ENCODE measurements around the gene CTU1. TPM values are rescaled to one million over a fixed set of nuclear protein-coding genes. Genes with fewer than 3 reads are reported as not detected.

CTU1 gene
- total RNA-seq, 2 experiments from 2014 or later = 1.4 to 1.6 TPM

- Histone ChIP-seq H3K27ac (ENCODE audit: low read depth in 1 of 2, low read length in 2 of 2) (no peak overlapping the region), H3K4me1 (ENCODE audit: insufficient read depth, low read length) (peaks cover 16% of the 10 kb centered on the region), H3K36me3 (ENCODE audit: insufficient read depth, low read length) (peaks cover 26% of the 10 kb centered on the region), H3K9me3 (ENCODE audit: control insufficient read depth in 1 of 2, insufficient read depth in 1 of 2, low read length in 2 of 2) (no peaks in the 10 kb centered on the region), H3K4me3 (ENCODE audit: low read length) (no peak overlapping the region), H3K27me3 (ENCODE audit: control insufficient read depth in 1 of 2, insufficient read depth in 2 of 2, low read length in 2 of 2) (no peaks in the 10 kb centered on the region)
- intact Hi-C loops (cut with DNase I, micrococcal nuclease) = loop anchor here in 1 of 2 experiments (5.0 kb wide), 3 partner anchors 41 to 169 kb away; no protein-coding TSS in a partner anchor
- Mint-ChIP-seq H3K4me3 (peak overlapping the region; percentile 21), H3K36me3 (ENCODE audit: low read depth) (peaks cover 33% of the 10 kb centered on the region), H3K4me1 (ENCODE audit: low read depth) (peaks cover 23% of the 10 kb centered on the region), H3K27me3 (no peaks in the 10 kb centered on the region), H3K9me3 (no peaks in the 10 kb centered on the region), H3K27ac (no peak overlapping the region)
- peak; percentile 36 for TF ChIP-seq CTCF (IDR thresholded peaks at IDR 0.05)
- DNase-seq = no peak
- ChIA-PET POLR2A (no interaction called here), CTCF (interaction anchor here (0.7 to 1.9 kb wide), 2 partner anchors 13 to 35 kb away, joined by 3 to 8 read pairs; partner anchors contain the start of gene CTU1)
- ATAC-seq (ENCODE audit: poor library complexity) = no peak
Observed at GRCh38 chr19:51096473-51097165, 11.6 kb downstream of the CTU1 start.

GRCh38 chr19:51094696-51095279, 13.4 kb downstream of the CTU1 start:
- Mint-ChIP-seq H3K4me3 (no peak overlapping the region), H3K27ac (no peak overlapping the region), H3K36me3 (ENCODE audit: low read depth) (peaks cover 23% of the 10 kb centered on the region), H3K4me1 (ENCODE audit: low read depth) (peaks cover 14% of the 10 kb centered on the region), H3K9me3 (no peaks in the 10 kb centered on the region), H3K27me3 (no peaks in the 10 kb centered on the region)
- Histone ChIP-seq H3K4me1 (ENCODE audit: insufficient read depth, low read length) (peaks cover 14% of the 10 kb centered on the region), H3K27me3 (ENCODE audit: control insufficient read depth in 1 of 2, insufficient read depth in 2 of 2, low read length in 2 of 2) (no peaks in the 10 kb centered on the region), H3K27ac (ENCODE audit: low read depth in 1 of 2, low read length in 2 of 2) (no peak overlapping the region), H3K36me3 (ENCODE audit: insufficient read depth, low read length) (peaks cover 13% of the 10 kb centered on the region), H3K4me3 (ENCODE audit: low read length) (no peak overlapping the region), H3K9me3 (ENCODE audit: control insufficient read depth in 1 of 2, insufficient read depth in 1 of 2, low read length in 2 of 2) (no peaks in the 10 kb centered on the region)
- intact Hi-C loops (cut with DNase I, micrococcal nuclease) = loop anchor here in 1 of 2 experiments (5.0 kb wide), 3 partner anchors 43 to 167 kb away; no protein-coding TSS in a partner anchor
- POLR2A ChIA-PET = no interaction called here
- no peak for ATAC-seq (ENCODE audit: poor library complexity)
- CTCF ChIA-PET = interaction anchor here (0.7 kb wide), 2 partner anchors 12 to 386 kb away, joined by 3 read pairs; no protein-coding TSS in a partner anchor
- TF ChIP-seq CTCF (IDR thresholded peaks at IDR 0.05) = peak; percentile 63
- DNase-seq = peak in 9 of 14 experiments; percentile 5 to 66 (median 32)

- no peaks in the 10 kb centered on the region for H3K27me3 ChIP-seq (ENCODE audit: control insufficient read depth in 1 of 2, insufficient read depth in 2 of 2, low read length in 2 of 2)
- no peak for TF ChIP-seq CTCF (IDR thresholded peaks at IDR 0.05)
- H3K36me3 ChIP-seq (ENCODE audit: insufficient read depth, low read length) = peaks cover 7% of the 10 kb centered on the region
- H3K4me3 Mint-ChIP-seq = no peak overlapping the region
- H3K4me3 ChIP-seq (ENCODE audit: low read length) = no peak overlapping the region
- DNase-seq = no peak
- peaks cover 13% of the 10 kb centered on the region for H3K4me1 ChIP-seq (ENCODE audit: insufficient read depth, low read length)
- H3K27ac Mint-ChIP-seq = no peak overlapping the region
- intact Hi-C loops (cut with DNase I, micrococcal nuclease) = no loop called here
- no peak for ATAC-seq (ENCODE audit: poor library complexity)
- no peaks in the 10 kb centered on the region for H3K9me3 ChIP-seq (ENCODE audit: control insufficient read depth in 1 of 2, insufficient read depth in 1 of 2, low read length in 2 of 2)
- H3K36me3 Mint-ChIP-seq (ENCODE audit: low read depth) = peaks cover 16% of the 10 kb centered on the region
- H3K27me3 Mint-ChIP-seq = no peaks in the 10 kb centered on the region
- no peaks in the 10 kb centered on the region for H3K9me3 Mint-ChIP-seq
- peaks cover 10% of the 10 kb centered on the region for H3K4me1 Mint-ChIP-seq (ENCODE audit: low read depth)
- no peak overlapping the region for H3K27ac ChIP-seq (ENCODE audit: low read depth in 1 of 2, low read length in 2 of 2)
- ChIA-PET CTCF (interaction anchor here (0.7 kb wide), 1 partner anchor 13 kb away, joined by 3 read pairs; no protein-coding TSS in a partner anchor), POLR2A (no interaction called here)
Observed at GRCh38 chr19:51093510-51094345, 14.5 kb downstream of the CTU1 start.
